Measurements from ENCODE around the gene MPG.

GRCh38 chr16:105521-105920, 27.5 kb downstream of the MPG start:
- no peak for TF ChIP-seq CTCF (IDR thresholded peaks at IDR 0.05)
- TF ChIP-seq ZFX (IDR thresholded peaks at IDR 0.05; ENCODE audit: borderline replicate concordance), result no peak
